H9 (cell line): ENCODE results near the gene IMPDH2. TPM values are rescaled to one million over a fixed set of nuclear protein-coding genes. Genes with fewer than 3 reads are reported as not detected.

Source experiments
- DNase-seq: peaks from one replicate; pipeline ENCODE4 v3.0.0-alpha.2; 2017
- H2AFZ ChIP-seq: one replicate; pipeline ENCODE4 v1.6.1; 2013; ENCODE audit warnings: mild to moderate bottlenecking, low read length, control low read depth, moderate library complexity
- H2AK5ac ChIP-seq: 2 replicates; pipeline ENCODE4 v1.6.1; 2013; ENCODE audit warnings: low read length, control low read depth, mixed read lengths; ENCODE audit not compliant: insufficient read length
- H2BK120ac ChIP-seq: one replicate; pipeline ENCODE4 v1.6.1; 2013; ENCODE audit warnings: low read depth, mild to moderate bottlenecking, low read length, control low read depth, inconsistent platforms; ENCODE audit not compliant: poor library complexity, severe bottlenecking
- H2BK12ac ChIP-seq: 2 replicates; pipeline ENCODE4 v1.6.1; 2013; ENCODE audit warnings: low read length, control low read depth, mixed read lengths, low read depth; ENCODE audit not compliant: insufficient read length
- H2BK15ac ChIP-seq: 2 replicates; pipeline ENCODE4 v1.6.1; 2013; ENCODE audit warnings: low read depth, low read length, control low read depth
- H2BK20ac ChIP-seq: one replicate; pipeline ENCODE4 v1.6.1; 2013; ENCODE audit warnings: low read depth, mild to moderate bottlenecking, low read length, control low read depth, inconsistent platforms; ENCODE audit not compliant: poor library complexity, severe bottlenecking
- H2BK5ac ChIP-seq: 2 replicates; pipeline ENCODE4 v1.6.1; 2013; ENCODE audit warnings: low read length, control low read depth, mixed read lengths; ENCODE audit not compliant: insufficient read length
- H3K14ac ChIP-seq: 2 replicates; pipeline ENCODE4 v1.6.1; 2013; ENCODE audit warnings: low read length, control low read depth; ENCODE audit not compliant: insufficient read depth
- H3K18ac ChIP-seq: 2 replicates; pipeline ENCODE4 v1.6.1; 2013; ENCODE audit warnings: low read depth, mild to moderate bottlenecking, mixed read lengths, low read length, control low read depth; ENCODE audit not compliant: insufficient read length
- H3K23ac ChIP-seq: 2 replicates; pipeline ENCODE4 v1.6.1; 2013; ENCODE audit warnings: low read length, control low read depth, mixed read lengths, low read depth; ENCODE audit not compliant: insufficient read length
- H3K23me2 ChIP-seq: 2 replicates; pipeline ENCODE4 v1.6.1; 2013; ENCODE audit warnings: low read depth, mild to moderate bottlenecking, mixed read lengths, low read length, control low read depth; ENCODE audit not compliant: insufficient read length, poor library complexity, severe bottlenecking
- H3K27ac ChIP-seq: 2 replicates; pipeline ENCODE4 v1.5.1; 2013; ENCODE audit warnings: low read length, control low read depth, mixed read lengths, low read depth; ENCODE audit not compliant: insufficient read length
- H3K27me3 ChIP-seq: 2 replicates; pipeline ENCODE4 v1.6.1; 2013; ENCODE audit warnings: low read length, control low read depth, inconsistent platforms; ENCODE audit not compliant: insufficient read depth
- H3K4ac ChIP-seq: 2 replicates; pipeline ENCODE4 v1.6.1; 2013; ENCODE audit warnings: low read depth, mild to moderate bottlenecking, control low read depth, inconsistent platforms, low read length, moderate library complexity
- H3K4me1 ChIP-seq: 2 replicates; pipeline ENCODE4 v1.6.1; 2013; ENCODE audit warnings: low read length, control low read depth, inconsistent platforms; ENCODE audit not compliant: insufficient read depth
- H3K4me2 ChIP-seq: 2 replicates; pipeline ENCODE4 v1.6.1; 2013; ENCODE audit warnings: low read length, control low read depth, mixed read lengths; ENCODE audit not compliant: insufficient read length, insufficient read depth
- H3K56ac ChIP-seq: 2 replicates; pipeline ENCODE4 v1.6.1; 2013; ENCODE audit warnings: low read depth, mild to moderate bottlenecking, mixed read lengths, low read length, control low read depth; ENCODE audit not compliant: insufficient read length
- H3K79me1 ChIP-seq: 2 replicates; pipeline ENCODE4 v1.6.1; 2013; ENCODE audit warnings: low read depth, mild to moderate bottlenecking, moderate library complexity, low read length, control low read depth, inconsistent platforms; ENCODE audit not compliant: insufficient read depth, poor library complexity, severe bottlenecking
- H3K79me2 ChIP-seq: 2 replicates; pipeline ENCODE4 v1.6.1; 2013; ENCODE audit warnings: low read length, control low read depth, inconsistent platforms; ENCODE audit not compliant: insufficient read depth
- H3K9ac ChIP-seq: 2 replicates; pipeline ENCODE4 v1.6.1; 2013; ENCODE audit warnings: low read length, control low read depth, mixed read lengths; ENCODE audit not compliant: insufficient read length; ENCODE audit errors: extremely low read depth
- H3K9me3 ChIP-seq: one replicate; pipeline ENCODE4 v1.6.1; 2013; ENCODE audit warnings: low read depth, low read length, inconsistent platforms; ENCODE audit not compliant: control insufficient read depth
- H3T11ph ChIP-seq: one replicate; pipeline ENCODE4 v1.6.1; 2013; ENCODE audit warnings: mild to moderate bottlenecking, low read length, control low read depth, inconsistent platforms
- H4K20me1 ChIP-seq: one replicate; pipeline ENCODE4 v1.6.1; 2013; ENCODE audit not compliant: control insufficient read depth, insufficient read length, insufficient read depth
- H4K5ac ChIP-seq: 2 replicates; pipeline ENCODE4 v1.6.1; 2013; ENCODE audit warnings: low read depth, mild to moderate bottlenecking, mixed read lengths, low read length, control low read depth; ENCODE audit not compliant: insufficient read length
- H4K8ac ChIP-seq: replicated peaks from 2 replicates; pipeline ENCODE4 v1.6.1; 2013; ENCODE audit warnings: low read length, control low read depth, mixed read lengths, low read depth; ENCODE audit not compliant: insufficient read length
- H4K91ac ChIP-seq: 2 replicates; pipeline ENCODE4 v1.6.1; 2013; ENCODE audit warnings: low read depth, mild to moderate bottlenecking, moderate library complexity, mixed read lengths, low read length, control low read depth; ENCODE audit not compliant: insufficient read length
- H3K27ac Mint-ChIP-seq, 3 experiments: 2 replicates in 2 of 3; 3 replicates in 1 of 3; pipeline ENCODE4 v1.8.0; 2020 to 2021; ENCODE audit warnings: mixed read lengths in 3 of 3, mild to moderate bottlenecking in 1 of 3, moderate library complexity in 1 of 3
- H3K27me3 Mint-ChIP-seq: 2 replicates; pipeline ENCODE4 v1.8.0; 2021; ENCODE audit warnings: low read depth, mild to moderate bottlenecking, moderate library complexity, mixed read lengths
- H3K36me3 Mint-ChIP-seq, 3 experiments: 2 replicates in 2 of 3; 3 replicates in 1 of 3; pipeline ENCODE4 v1.8.0; 2020 to 2021; ENCODE audit warnings: low read depth in 3 of 3, mixed read lengths in 3 of 3; ENCODE audit not compliant: insufficient read depth in 1 of 3
- H3K4me1 Mint-ChIP-seq, 2 experiments: 2 replicates each; pipeline ENCODE4 v1.8.0; 2020; ENCODE audit warnings: mixed read lengths in 2 of 2
- H3K4me3 Mint-ChIP-seq, 2 experiments: 2 replicates in 1 of 2; 3 replicates in 1 of 2; pipeline ENCODE4 v1.8.0; 2020 to 2021; ENCODE audit warnings: mild to moderate bottlenecking in 2 of 2, mixed read lengths in 2 of 2, moderate library complexity in 1 of 2
- H3K9me3 Mint-ChIP-seq, 2 experiments: 2 replicates in 1 of 2; 3 replicates in 1 of 2; pipeline ENCODE4 v1.8.0; 2020; ENCODE audit warnings: mild to moderate bottlenecking in 2 of 2, mixed read lengths in 2 of 2, moderate library complexity in 1 of 2
- WGBS: extraction: QIAGEN DNeasy Blood & Tissue Kit; methylation state at CpG from one replicate; pipeline ENCODE4 v1.1.7; 2013; ENCODE audit warnings: missing lambda C conversion rate, low lambda C conversion rate, mixed read lengths; ENCODE audit not compliant: insufficient read length; ENCODE audit errors: extremely low coverage; 5-methylcytosine and 5-hydroxymethylcytosine counted together
- total RNA-seq: library from RNA; stranded (reverse); gene quantifications from 2 replicates; pipeline ENCODE4 v1.2.1, GENCODE V29; 2021
- TF ChIP-seq, protein P1 (sequence below): fragments of 200-600 bp; sonication (generic); conservative IDR thresholded peaks from 3 replicates; pipeline ENCODE4 v1.8.0; 2021; ENCODE audit warnings: antibody characterized with exemption, mild to moderate bottlenecking

The IMPDH2 gene
- total RNA-seq, 1 experiment from 2014 or later = 408 TPM

DNA sequence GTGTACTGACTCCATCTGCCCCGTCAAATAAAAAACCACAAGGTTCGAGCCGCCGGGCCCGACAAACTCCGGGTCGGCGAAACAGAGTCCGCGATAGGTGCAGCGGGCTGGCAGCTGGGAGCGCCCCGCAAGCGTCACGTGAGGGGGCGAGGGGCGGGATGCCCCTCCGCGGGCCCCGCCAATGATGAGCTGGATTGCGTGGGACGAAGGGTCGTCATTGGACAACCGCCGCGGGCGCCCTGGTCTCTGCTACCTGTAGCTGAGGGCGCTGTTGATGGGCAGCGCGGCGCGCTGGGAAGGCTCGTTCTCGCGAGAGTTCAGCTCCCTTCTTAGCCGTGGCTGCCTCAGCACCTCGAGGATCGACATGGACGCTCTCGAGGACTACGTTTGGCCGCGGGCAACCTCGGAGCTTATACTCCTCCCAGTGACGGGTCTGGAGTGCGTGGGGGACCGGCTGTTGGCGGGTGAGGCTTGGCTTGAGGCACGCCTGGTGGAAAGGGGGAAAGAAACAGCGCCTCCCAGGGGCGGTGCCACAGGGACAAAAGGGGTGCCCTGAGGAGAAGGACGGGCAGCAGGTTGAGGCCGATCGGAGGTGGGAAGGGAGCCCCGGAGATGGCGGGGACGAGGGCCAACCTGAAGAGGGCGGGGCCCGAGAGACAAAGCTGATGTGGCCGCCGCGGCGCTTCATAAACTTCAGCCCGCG lies 22.0 kb downstream of the IMPDH2 start, which contains the start of gene WDR6:
TSS of gene WDR6 (plus strand) at position 324 of the 703 bp plus-strand sequence. CDS start at position 365, 41 bp downstream.
- Histone ChIP-seq H3K79me2 (peaks cover 10% of the 10 kb centered on the region; the same call in 1 of the 2 replicates), H3K79me1 (no peaks in the 10 kb centered on the region), H3K23ac (no peak within 1 kb of the TSS), H4K20me1 (no peaks in the 10 kb centered on the region), H2BK20ac (no peak within 1 kb of the TSS), H3K4me1 (no peaks in the 10 kb centered on the region; the same call in 1 of the 2 replicates), H3K9me3 (no peaks in the 10 kb centered on the region), H2BK5ac (no peak within 1 kb of the TSS), H2BK12ac (no peak within 1 kb of the TSS), H2AFZ (no peak within 1 kb of the TSS), H2AK5ac (no peak within 1 kb of the TSS), H3K18ac (peak within 1 kb of the TSS; percentile 97), H3K23me2 (peaks cover 13% of the 10 kb centered on the region), H3K4ac (no peak within 1 kb of the TSS; the same call in 1 of the 2 replicates), H4K8ac (no peak within 1 kb of the TSS), H2BK15ac (no peak within 1 kb of the TSS), H3K56ac (no peak within 1 kb of the TSS), H3K4me2 (peak within 1 kb of the TSS; percentile 78), H2BK120ac (peak within 1 kb of the TSS; percentile 10), H3T11ph (no peak within 1 kb of the TSS), H3K27ac (peak within 1 kb of the TSS; percentile 6), H3K27me3 (no peaks in the 10 kb centered on the region), H4K91ac (no peak within 1 kb of the TSS), H3K14ac (peak within 1 kb of the TSS; percentile 94), H3K9ac (peak within 1 kb of the TSS; percentile 87), H4K5ac (peak within 1 kb of the TSS; percentile 66)
- WGBS = no CpG with 5 or more reads among the region's 65 CpGs
- H3K4me1 Mint-ChIP-seq = peaks cover 12 to 13% of the 10 kb centered on the region in 2 experiments
- DNase-seq = peak; percentile 99
- no peaks in the 10 kb centered on the region; the same call in 1 of the 2 replicates for H3K27me3 Mint-ChIP-seq
- H3K4me3 Mint-ChIP-seq = peak within 1 kb of the TSS; percentile 99 to 100
- TF ChIP-seq, protein P1, sequence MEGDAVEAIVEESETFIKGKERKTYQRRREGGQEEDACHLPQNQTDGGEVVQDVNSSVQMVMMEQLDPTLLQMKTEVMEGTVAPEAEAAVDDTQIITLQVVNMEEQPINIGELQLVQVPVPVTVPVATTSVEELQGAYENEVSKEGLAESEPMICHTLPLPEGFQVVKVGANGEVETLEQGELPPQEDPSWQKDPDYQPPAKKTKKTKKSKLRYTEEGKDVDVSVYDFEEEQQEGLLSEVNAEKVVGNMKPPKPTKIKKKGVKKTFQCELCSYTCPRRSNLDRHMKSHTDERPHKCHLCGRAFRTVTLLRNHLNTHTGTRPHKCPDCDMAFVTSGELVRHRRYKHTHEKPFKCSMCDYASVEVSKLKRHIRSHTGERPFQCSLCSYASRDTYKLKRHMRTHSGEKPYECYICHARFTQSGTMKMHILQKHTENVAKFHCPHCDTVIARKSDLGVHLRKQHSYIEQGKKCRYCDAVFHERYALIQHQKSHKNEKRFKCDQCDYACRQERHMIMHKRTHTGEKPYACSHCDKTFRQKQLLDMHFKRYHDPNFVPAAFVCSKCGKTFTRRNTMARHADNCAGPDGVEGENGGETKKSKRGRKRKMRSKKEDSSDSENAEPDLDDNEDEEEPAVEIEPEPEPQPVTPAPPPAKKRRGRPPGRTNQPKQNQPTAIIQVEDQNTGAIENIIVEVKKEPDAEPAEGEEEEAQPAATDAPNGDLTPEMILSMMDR = peak; percentile 51
- H3K27ac Mint-ChIP-seq = peak within 1 kb of the TSS; percentile 99 to 100 (median 100)
- H3K9me3 Mint-ChIP-seq = no peaks in the 10 kb centered on the region; a peak in 1 of 5 replicates
- peaks cover 8 to 31% (median 26%) of the 10 kb centered on the region in 3 experiments for H3K36me3 Mint-ChIP-seq
